ENCODE results near the gene LSM3.
A peak's percentile ranks its signal among the peaks of the same experiment; 100 is the strongest.

The LSM3 gene

GRCh38 chr3:14178247-14179113, at the start of gene LSM3, which contains the start of gene XPC:
Gene LSM3, plus strand, starts transcription at chr3:14178817. Its CDS starts 44 bp downstream, at chr3:14178861.
Gene XPC, minus strand, starts transcription at chr3:14178601. Its CDS starts 33 bp downstream, at chr3:14178568.
- in situ Hi-C loops (cut with MboI; ENCODE audit: low pct_unique_long_range_greater_than_20kb, low sequenced_read_pairs, unreplicated experiment) = no loop called here
- TF ChIP-seq, protein P1, sequence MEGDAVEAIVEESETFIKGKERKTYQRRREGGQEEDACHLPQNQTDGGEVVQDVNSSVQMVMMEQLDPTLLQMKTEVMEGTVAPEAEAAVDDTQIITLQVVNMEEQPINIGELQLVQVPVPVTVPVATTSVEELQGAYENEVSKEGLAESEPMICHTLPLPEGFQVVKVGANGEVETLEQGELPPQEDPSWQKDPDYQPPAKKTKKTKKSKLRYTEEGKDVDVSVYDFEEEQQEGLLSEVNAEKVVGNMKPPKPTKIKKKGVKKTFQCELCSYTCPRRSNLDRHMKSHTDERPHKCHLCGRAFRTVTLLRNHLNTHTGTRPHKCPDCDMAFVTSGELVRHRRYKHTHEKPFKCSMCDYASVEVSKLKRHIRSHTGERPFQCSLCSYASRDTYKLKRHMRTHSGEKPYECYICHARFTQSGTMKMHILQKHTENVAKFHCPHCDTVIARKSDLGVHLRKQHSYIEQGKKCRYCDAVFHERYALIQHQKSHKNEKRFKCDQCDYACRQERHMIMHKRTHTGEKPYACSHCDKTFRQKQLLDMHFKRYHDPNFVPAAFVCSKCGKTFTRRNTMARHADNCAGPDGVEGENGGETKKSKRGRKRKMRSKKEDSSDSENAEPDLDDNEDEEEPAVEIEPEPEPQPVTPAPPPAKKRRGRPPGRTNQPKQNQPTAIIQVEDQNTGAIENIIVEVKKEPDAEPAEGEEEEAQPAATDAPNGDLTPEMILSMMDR (IDR thresholded peaks at IDR 0.05; ENCODE audit: extremely low read depth, insufficient read depth, missing control alignments) = no peak

DNA sequence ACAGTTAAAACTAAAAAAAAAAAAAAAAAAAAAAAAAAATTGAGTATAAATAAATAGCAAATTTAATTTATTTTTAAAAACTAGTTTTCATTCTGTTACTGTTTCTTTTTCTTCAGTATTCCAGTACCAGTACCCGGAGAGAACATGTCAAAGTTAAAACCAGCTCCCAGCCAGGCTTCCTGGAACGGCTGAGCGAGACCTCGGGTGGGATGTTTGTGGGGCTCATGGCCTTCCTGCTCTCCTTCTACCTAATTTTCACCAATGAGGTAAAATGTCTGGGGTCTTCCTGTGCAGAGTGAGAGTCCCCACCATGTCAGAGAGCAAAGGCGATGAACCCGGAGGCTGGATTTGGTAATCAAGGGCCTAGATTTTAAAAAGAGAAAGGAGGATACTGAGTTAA, 49.3 kb upstream of the LSM3 start:
- TF ChIP-seq, protein P1 (IDR thresholded peaks at IDR 0.05; ENCODE audit: extremely low read depth, insufficient read depth, missing control alignments) = no peak
- DNase-seq (ENCODE audit: low spot score) = no peak
- in situ Hi-C loops (cut with MboI; ENCODE audit: low pct_unique_long_range_greater_than_20kb, low sequenced_read_pairs, unreplicated experiment) = no loop called here

More at GRCh38 chr3:14178247-14179113, at the start of gene LSM3, which contains the start of gene XPC:
- peak; percentile 94 for DNase-seq (ENCODE audit: low spot score)

- in situ Hi-C loops (cut with MboI; ENCODE audit: low pct_unique_long_range_greater_than_20kb, low sequenced_read_pairs, unreplicated experiment) = no loop called here
- TF ChIP-seq, protein P1 (IDR thresholded peaks at IDR 0.05; ENCODE audit: extremely low read depth, insufficient read depth, missing control alignments) = no peak
Observed at GRCh38 chr3:14130230-14130629, 48.4 kb upstream of the LSM3 start.

DNA sequence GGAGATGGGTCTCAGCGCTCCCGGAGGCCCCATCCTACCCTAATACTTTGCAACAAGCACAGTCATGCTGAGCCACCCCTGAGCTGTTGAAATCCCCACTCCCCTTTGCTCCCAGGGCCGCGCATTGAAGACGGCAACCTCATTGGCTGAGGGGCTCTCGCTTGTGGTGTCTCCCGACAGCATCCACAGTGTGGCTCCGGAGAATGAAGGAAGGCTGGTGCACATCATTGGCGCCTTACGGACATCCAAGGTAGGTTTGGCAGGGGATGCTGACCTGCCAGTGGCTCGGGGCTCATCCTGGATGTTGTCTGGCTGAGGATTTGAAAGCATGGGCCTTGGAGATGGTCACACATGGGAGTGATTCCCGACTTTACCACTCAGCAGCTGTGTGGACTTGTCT, 47.9 kb upstream of the LSM3 start:
- in situ Hi-C loops (cut with MboI; ENCODE audit: low pct_unique_long_range_greater_than_20kb, low sequenced_read_pairs, unreplicated experiment) = no loop called here
- TF ChIP-seq, protein P1 (IDR thresholded peaks at IDR 0.05; ENCODE audit: extremely low read depth, insufficient read depth, missing control alignments) = no peak
- no peak for DNase-seq (ENCODE audit: low spot score)

More at GRCh38 chr3:14130230-14130629, 48.4 kb upstream of the LSM3 start:
- DNase-seq (ENCODE audit: low spot score) = no peak

DNA sequence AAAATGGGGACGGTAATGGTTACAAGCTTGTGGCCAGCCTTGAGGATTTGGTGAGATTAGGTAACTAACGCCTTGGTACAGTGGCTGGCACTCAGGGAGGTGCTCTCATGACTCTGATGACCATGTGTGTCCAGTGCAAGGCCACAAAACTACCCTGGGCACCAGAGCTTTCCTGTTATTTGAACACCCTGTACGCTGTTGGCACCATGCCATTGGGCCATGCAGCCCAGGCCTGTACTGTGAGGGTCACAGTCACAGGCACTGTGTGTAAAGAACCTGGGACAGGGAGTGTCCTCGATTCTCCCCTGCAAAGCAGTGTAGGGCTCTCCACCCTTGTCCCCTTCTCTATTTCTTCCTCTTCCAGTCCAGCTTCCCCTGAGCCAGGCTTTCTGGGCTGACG, 47.5 kb upstream of the LSM3 start:
- in situ Hi-C loops (cut with MboI; ENCODE audit: low pct_unique_long_range_greater_than_20kb, low sequenced_read_pairs, unreplicated experiment) = no loop called here
- no peak for DNase-seq (ENCODE audit: low spot score)
- TF ChIP-seq, protein P1 (IDR thresholded peaks at IDR 0.05; ENCODE audit: extremely low read depth, insufficient read depth, missing control alignments) = no peak

GRCh38 chr3:14132120-14132519, 46.5 kb upstream of the LSM3 start:
- no peak for DNase-seq (ENCODE audit: low spot score)
- in situ Hi-C loops (cut with MboI; ENCODE audit: low pct_unique_long_range_greater_than_20kb, low sequenced_read_pairs, unreplicated experiment) = no loop called here
- TF ChIP-seq, protein P1 (IDR thresholded peaks at IDR 0.05; ENCODE audit: extremely low read depth, insufficient read depth, missing control alignments) = no peak
